IMR-90 (cell line): ENCODE results near the gene SNX32. TPM values are rescaled to one million over a fixed set of nuclear protein-coding genes. Genes with fewer than 3 reads are reported as not detected.

Source experiments
- ATAC-seq: fragments of 200-7000 bp; cut with Tn5 transposase; 2 replicates; pipeline ENCODE4 v1.9.1; 2020; ENCODE audit warnings: low read depth, mild to moderate bottlenecking, moderate library complexity
- BruUV-seq: library from RNA; stranded (reverse); fragments of 400-500 nt; replicated peaks from 2 replicates; lab custom pipeline; 2021; lab: Mats Ljungman, UMichigan
- CTCF ChIA-PET: fragments of 300-600 bp; formaldehyde crosslinking; extraction: SDS; loops from one replicate; lab custom pipeline; 2021; ENCODE audit warnings: antibody characterized with exemption; lab: Yijun Ruan, JAX
- POLR2A ChIA-PET: fragments of 300-600 bp; sonication (Branson Sonifier 250); formaldehyde crosslinking; loops from one replicate; lab custom pipeline; 2022; ENCODE audit warnings: antibody characterized with exemption; ENCODE audit not compliant: unreplicated experiment; lab: Charles Lee
- DNase-seq: peaks from one replicate; pipeline ENCODE4 v3.0.0; 2013
- H2AFZ ChIP-seq: replicated peaks from 2 replicates; pipeline ENCODE3; 2013; ENCODE audit warnings: low read length, mild to moderate bottlenecking; ENCODE audit not compliant: poor library complexity
- H2AK5ac ChIP-seq: 2 replicates; pipeline ENCODE4 v1.6.1; 2013; ENCODE audit warnings: low read depth, low read length, inconsistent platforms
- H2AK9ac ChIP-seq: replicated peaks from 2 replicates; pipeline ENCODE3; 2013; ENCODE audit warnings: mild to moderate bottlenecking, low read depth, low read length, moderate library complexity; ENCODE audit not compliant: poor library complexity
- H2BK120ac ChIP-seq: 2 replicates; pipeline ENCODE4 v1.6.1; 2013; ENCODE audit warnings: low read depth, low read length, inconsistent platforms
- H2BK15ac ChIP-seq: 3 replicates; pipeline ENCODE4 v1.6.1; 2013; ENCODE audit warnings: low read depth, low read length, inconsistent platforms
- H2BK20ac ChIP-seq: 2 replicates; pipeline ENCODE4 v1.6.1; 2013; ENCODE audit warnings: low read depth, mild to moderate bottlenecking, inconsistent platforms, low read length, moderate library complexity
- H2BK5ac ChIP-seq: 2 replicates; pipeline ENCODE4 v1.6.1; 2013; ENCODE audit warnings: mild to moderate bottlenecking, low read depth, low read length, inconsistent platforms; ENCODE audit not compliant: poor library complexity, severe bottlenecking
- H3K14ac ChIP-seq: replicated peaks from 2 replicates; pipeline ENCODE4 v1.6.1; 2013; ENCODE audit warnings: low read depth, low read length, inconsistent platforms
- H3K18ac ChIP-seq: 2 replicates; pipeline ENCODE4 v1.6.1; 2013; ENCODE audit warnings: low read depth, low read length, control low read depth
- H3K23ac ChIP-seq: 2 replicates; pipeline ENCODE4 v1.6.1; 2013; ENCODE audit warnings: low read depth, low read length, inconsistent platforms
- H3K27ac ChIP-seq: 2 replicates; pipeline ENCODE4 v1.5.1; 2013; ENCODE audit warnings: mild to moderate bottlenecking, control low read depth, low read length; ENCODE audit not compliant: insufficient read depth
- H3K27me3 ChIP-seq: 2 replicates; pipeline ENCODE4 v1.6.1; 2013; ENCODE audit warnings: low read length; ENCODE audit not compliant: control insufficient read depth, insufficient read depth
- H3K36me3 ChIP-seq: 2 replicates; pipeline ENCODE4 v1.6.1; 2013; ENCODE audit warnings: low read length, mixed read lengths; ENCODE audit not compliant: control insufficient read depth, insufficient read depth
- H3K4ac ChIP-seq: 2 replicates; pipeline ENCODE4 v1.6.1; 2013; ENCODE audit warnings: low read depth, low read length, inconsistent platforms
- H3K4me1 ChIP-seq: 2 replicates; pipeline ENCODE4 v1.6.1; 2013; ENCODE audit warnings: low read length, mixed read lengths; ENCODE audit not compliant: control insufficient read depth, insufficient read depth
- H3K4me2 ChIP-seq: 2 replicates; pipeline ENCODE4 v1.6.1; 2013; ENCODE audit warnings: low read depth, mild to moderate bottlenecking, control low read depth, low read length, moderate library complexity
- H3K4me3 ChIP-seq: 2 replicates; pipeline ENCODE4 v1.5.1; 2013; ENCODE audit warnings: low read depth, mild to moderate bottlenecking, control low read depth, low read length, moderate library complexity; ENCODE audit not compliant: insufficient read depth
- H3K56ac ChIP-seq: 2 replicates; pipeline ENCODE4 v1.6.1; 2013; ENCODE audit warnings: low read length, inconsistent platforms; ENCODE audit not compliant: insufficient read depth; ENCODE audit errors: extremely low read depth
- H3K79me1 ChIP-seq, 2 experiments: 2 replicates each; pipeline ENCODE4 v1.6.1; 2013; ENCODE audit warnings: low read length in 2 of 2, inconsistent platforms in 1 of 2, low read depth in 1 of 2
- H3K9ac ChIP-seq: 2 replicates; pipeline ENCODE4 v1.6.1; 2013; ENCODE audit warnings: low read depth, low read length, control low read depth
- H3K9me1 ChIP-seq: 2 replicates; pipeline ENCODE4 v1.6.1; 2013; ENCODE audit warnings: low read length, inconsistent platforms; ENCODE audit not compliant: insufficient read depth
- H3K9me3 ChIP-seq: 2 replicates; pipeline ENCODE4 v1.6.1; 2013; ENCODE audit warnings: low read length; ENCODE audit not compliant: control insufficient read depth, insufficient read depth
- H4K20me1 ChIP-seq: 2 replicates; pipeline ENCODE4 v1.6.1; 2013; ENCODE audit warnings: low read length, inconsistent platforms; ENCODE audit not compliant: insufficient read depth
- H4K5ac ChIP-seq: 2 replicates; pipeline ENCODE4 v1.6.1; 2013; ENCODE audit warnings: mild to moderate bottlenecking, low read depth, low read length, control low read depth
- H4K8ac ChIP-seq, 2 experiments: 2 replicates each; pipeline ENCODE4 v1.6.1; 2013; ENCODE audit warnings: low read depth in 2 of 2, low read length in 2 of 2, control low read depth in 1 of 2, inconsistent platforms in 1 of 2
- H4K91ac ChIP-seq: 2 replicates; pipeline ENCODE4 v1.6.1; 2013; ENCODE audit warnings: low read depth, low read length, inconsistent platforms; ENCODE audit not compliant: insufficient read depth
- CEBPB ChIP-seq: IDR thresholded peaks from 2 replicates; pipeline ENCODE4 v1.6.1; 2012; ENCODE audit warnings: low read depth, low read length, improper control_type of control experiment
- CHD1 ChIP-seq: IDR thresholded peaks from 2 replicates; pipeline ENCODE4 v1.6.1; 2012; ENCODE audit warnings: low read depth, low read length, improper control_type of control experiment
- CTCF ChIP-seq: conservative IDR thresholded peaks from 2 replicates; pipeline ENCODE4 v1.5.1; 2012; ENCODE audit warnings: mild to moderate bottlenecking, low read depth, low read length, improper control_type of control experiment
- ELK1 ChIP-seq: fragments of 150-350 bp; IDR thresholded peaks from 2 replicates; pipeline ENCODE4 v1.6.1; 2016; ENCODE audit warnings: low read depth, mild to moderate bottlenecking, low read length, moderate library complexity, borderline replicate concordance
- FOS ChIP-seq: fragments of 150-350 bp; IDR thresholded peaks from 2 replicates; pipeline ENCODE4 v1.6.1; 2016; ENCODE audit warnings: low read depth, low read length
- MAFK ChIP-seq: IDR thresholded peaks from 2 replicates; pipeline ENCODE4 v1.6.1; 2012; ENCODE audit warnings: low read depth, low read length, improper control_type of control experiment
- MAZ ChIP-seq: IDR thresholded peaks from 2 replicates; pipeline ENCODE4 v1.6.1; 2012; ENCODE audit warnings: low read depth, mild to moderate bottlenecking, low read length, improper control_type of control experiment, moderate library complexity, borderline replicate concordance
- MXI1 ChIP-seq: IDR thresholded peaks from 2 replicates; pipeline ENCODE4 v1.6.1; 2012; ENCODE audit warnings: low read depth, mild to moderate bottlenecking, low read length, moderate library complexity, borderline replicate concordance
- NFE2L2 ChIP-seq: fragments of 150-350 bp; IDR thresholded peaks from 2 replicates; pipeline ENCODE4 v1.6.1; 2016; ENCODE audit warnings: low read depth, mild to moderate bottlenecking, low read length
- POLR2A ChIP-seq: IDR thresholded peaks from 2 replicates; pipeline ENCODE4 v1.6.1; 2012; ENCODE audit warnings: mild to moderate bottlenecking, low read depth, low read length
- RAD21 ChIP-seq: IDR thresholded peaks from 2 replicates; pipeline ENCODE4 v1.6.1; 2012; ENCODE audit warnings: low read length, improper control_type of control experiment
- RCOR1 ChIP-seq: IDR thresholded peaks from 2 replicates; pipeline ENCODE4 v1.6.1; 2012; ENCODE audit warnings: mild to moderate bottlenecking, low read length, improper control_type of control experiment; ENCODE audit not compliant: insufficient replicate concordance
- RFX5 ChIP-seq: IDR thresholded peaks from 2 replicates; pipeline ENCODE4 v1.8.0; 2012; ENCODE audit warnings: low read depth, mild to moderate bottlenecking, low read length, moderate library complexity
- SMC3 ChIP-seq: fragments of 150-350 bp; IDR thresholded peaks from 2 replicates; pipeline ENCODE4 v1.6.1; 2016; ENCODE audit warnings: low read depth, mild to moderate bottlenecking, antibody characterized with exemption, low read length, moderate library complexity
- USF2 ChIP-seq: fragments of 150-350 bp; IDR thresholded peaks from 2 replicates; pipeline ENCODE4 v1.6.1; 2017; ENCODE audit warnings: mild to moderate bottlenecking, antibody characterized with exemption, low read length, low read depth
- WGBS, 2 experiments: methylation state at CpG; one replicate each; pipeline versions ENCODE4 v1.1.5 to v1.1.7; 2013; ENCODE audit warnings: missing lambda C conversion rate in 2 of 2; ENCODE audit not compliant: insufficient read length in 1 of 2; ENCODE audit errors: extremely low coverage in 2 of 2; 5-methylcytosine and 5-hydroxymethylcytosine counted together
- dilution Hi-C: fragments of 300-500 bp; cut with HindIII; formaldehyde crosslinking; loops from one replicate; pipeline ENCODE4 v1.14.3; 2018; ENCODE audit warnings: low sequenced_read_pairs; ENCODE audit not compliant: unreplicated experiment
- in situ Hi-C: fragments of 300-500 bp; cut with MboI; formaldehyde crosslinking; loops from 3 replicates; pipeline ENCODE4 v1.14.3; 2019; ENCODE audit warnings: low sequenced_read_pairs, inconsistent platforms, mixed read lengths
- intact Hi-C: fragments of 100-400 bp; cut with micrococcal nuclease; formaldehyde crosslinking; loops from 2 replicates; pipeline ENCODE4 v1.10.0; 2022
- polyA plus RNA-seq, 3 experiments: library from polyadenylated mRNA; depleted of rRNA; stranded (reverse); fragments of >200 nt; gene quantifications; 2 replicates each; pipeline ENCODE4 v1.2.3, GENCODE V29; 2012; ENCODE audit warnings: low replicate concordance in 1 of 3
- total RNA-seq: library from RNA; depleted of rRNA; stranded (reverse); fragments of >200 nt; gene quantifications from 2 replicates; pipeline ENCODE4 v1.2.3, GENCODE V29; 2012

Gene SNX32
- total and polyA plus RNA-seq, 2 of the 4 experiments (the other 2 are of a cell fraction): 0.36 to 0.79 TPM

GRCh38 chr11:65786008-65786785 lies 47.6 kb upstream of the SNX32 start:
- no peak overlapping the region for H3K4me3 ChIP-seq
- POLR2A ChIA-PET: no interaction called here
- CTCF ChIA-PET: no interaction called here
- TF ChIP-seq NFE2L2: no peak
- TF ChIP-seq USF2: no peak
- TF ChIP-seq RFX5: no peak
- TF ChIP-seq RCOR1: no peak
- no peak for TF ChIP-seq MXI1
- no peak for TF ChIP-seq SMC3
- no peak for TF ChIP-seq FOS
- no peak for TF ChIP-seq POLR2A
- TF ChIP-seq RAD21: no peak
- no peak for TF ChIP-seq CTCF
- TF ChIP-seq MAZ: no peak
- TF ChIP-seq MAFK: no peak
- TF ChIP-seq CHD1: no peak
- TF ChIP-seq CEBPB: no peak
- no peak for TF ChIP-seq ELK1

More at GRCh38 chr11:65786008-65786785, 47.6 kb upstream of the SNX32 start:
- H4K91ac ChIP-seq: no peak overlapping the region
- H3K14ac ChIP-seq: no peak overlapping the region
- H3K79me1 ChIP-seq: no peaks in the 10 kb centered on the region
- intact Hi-C loops: no loop called here
- H3K9ac ChIP-seq: no peak overlapping the region
- H4K5ac ChIP-seq: no peak overlapping the region
- H2AK9ac ChIP-seq: no peak overlapping the region
- H3K4me1 ChIP-seq: no peaks in the 10 kb centered on the region; the same call in 1 of the 2 replicates
- H3K4me2 ChIP-seq: no peak overlapping the region
- no peak overlapping the region for H3K18ac ChIP-seq
- DNase-seq (no peak), ATAC-seq (no peak)
- H3K9me1 ChIP-seq: no peaks in the 10 kb centered on the region
- dilution Hi-C loops: no loop called here
- H2AK5ac ChIP-seq: no peak overlapping the region
- no peak overlapping the region for H2BK15ac ChIP-seq
- no peak overlapping the region for H2BK20ac ChIP-seq
- H3K4ac ChIP-seq: no peak overlapping the region
- H4K8ac ChIP-seq: no peak overlapping the region
- peaks cover 2% of the 10 kb centered on the region; the same call in 1 of the 2 replicates for H3K9me3 ChIP-seq
- H3K56ac ChIP-seq: no peak overlapping the region
- no peaks in the 10 kb centered on the region for H3K36me3 ChIP-seq
- H3K23ac ChIP-seq: no peak overlapping the region
- in situ Hi-C loops: no loop called here
- WGBS, 2 experiments: 7% methylated on average over 43 of the region's 74 CpGs; no CpG with 5 or more reads in 1 of the 2 experiments
- H4K20me1 ChIP-seq: no peaks in the 10 kb centered on the region; the same call in 1 of the 2 replicates
- H2AFZ ChIP-seq: peak overlapping the region; percentile 8
- no peak overlapping the region for H2BK5ac ChIP-seq
- H2BK120ac ChIP-seq: no peak overlapping the region
- peaks cover 74% of the 10 kb centered on the region for H3K27me3 ChIP-seq
- H3K27ac ChIP-seq: no peak overlapping the region
- no TSS peak for BruUV-seq
